GM18870 (cell line): Measurements from ENCODE around the gene PHKG1.
"Not testable (repeated sequence)": the region's sequence is repeated elsewhere in the genome, so short reads cannot be mapped to it uniquely, and the experiment has no call there.

Experiments
- ATAC-seq: cut with Tn5 transposase; IDR thresholded peaks from one replicate; pipeline ENCODE4 v1.9.1; 2021; ENCODE audit warnings: moderate library complexity; ENCODE audit not compliant: unreplicated experiment

The PHKG1 gene

DNA sequence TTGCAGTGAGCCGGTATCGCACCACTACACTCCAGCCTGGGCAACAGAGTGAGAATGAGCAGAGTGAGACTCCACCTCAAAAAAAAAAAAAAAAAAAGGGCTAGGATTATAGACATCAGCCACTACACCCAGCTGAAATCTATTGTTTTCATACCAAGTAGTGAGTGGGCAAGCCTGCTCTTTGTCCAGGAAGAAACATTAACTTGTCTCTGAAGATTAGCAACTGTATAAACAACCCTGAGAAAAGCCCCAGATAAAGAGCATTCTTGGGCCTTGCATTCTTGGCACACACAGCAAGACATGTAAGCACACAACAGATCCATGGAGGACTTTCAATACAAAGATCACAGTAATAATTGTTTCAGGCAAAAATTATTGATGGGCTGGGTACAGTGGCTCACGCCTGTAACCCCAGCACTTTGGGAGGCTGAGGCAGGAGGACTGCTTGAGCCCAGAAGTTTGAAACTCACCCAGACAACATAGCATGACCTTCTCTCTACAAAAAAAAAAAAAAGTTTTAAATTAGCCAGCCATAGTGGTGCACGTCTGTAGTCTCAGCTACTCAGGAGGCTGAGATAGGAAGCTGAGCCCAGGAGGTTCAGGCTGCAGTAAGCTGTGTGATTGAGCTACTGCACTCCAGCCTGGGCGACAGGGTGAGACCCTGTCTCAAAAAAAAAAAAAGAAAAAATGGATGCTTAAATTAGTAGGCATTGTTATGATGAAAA lies 45.9 kb downstream of the PHKG1 start:
- ATAC-seq = no peak

DNA sequence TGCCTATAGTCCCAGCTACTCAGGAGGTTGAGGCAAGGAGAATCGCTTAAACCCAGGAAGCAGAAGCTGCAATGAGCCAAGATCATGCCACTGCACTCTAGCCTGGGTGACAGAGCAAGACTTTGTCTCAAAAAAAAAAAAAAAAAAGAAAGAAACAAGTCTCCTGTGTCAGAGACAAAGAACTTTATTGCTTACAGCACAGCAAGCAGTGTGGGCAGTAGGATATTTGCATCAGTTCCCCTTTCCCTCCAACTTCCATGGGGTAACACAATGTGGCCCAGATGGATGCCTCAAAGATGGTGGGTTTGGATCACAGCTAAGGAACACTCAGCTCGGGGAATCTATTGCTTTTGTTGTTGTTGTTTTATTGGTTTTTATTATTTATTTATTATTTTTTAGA lies 47.0 kb downstream of the PHKG1 start:
- not testable (repeated sequence) for ATAC-seq

DNA sequence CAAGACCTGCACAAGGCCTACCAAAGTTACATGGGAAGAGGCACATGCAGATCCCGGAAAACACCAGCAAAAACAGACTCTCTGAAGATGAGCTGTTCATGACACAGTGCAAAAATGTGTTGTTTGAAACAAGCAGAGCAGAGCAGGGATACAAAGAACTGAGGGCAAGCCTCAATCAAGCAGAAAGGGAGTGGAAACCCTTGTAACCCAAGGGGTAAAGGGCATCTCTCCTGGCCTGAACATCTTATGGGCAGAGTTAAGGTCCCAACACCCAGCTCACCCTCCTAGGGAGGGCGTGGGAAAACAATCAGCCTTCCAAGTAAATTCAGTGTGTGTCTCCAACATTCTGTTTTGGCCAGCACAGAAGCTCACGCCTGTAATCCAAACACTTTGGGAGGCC lies 52.0 kb downstream of the PHKG1 start:
- ATAC-seq = no peak

DNA sequence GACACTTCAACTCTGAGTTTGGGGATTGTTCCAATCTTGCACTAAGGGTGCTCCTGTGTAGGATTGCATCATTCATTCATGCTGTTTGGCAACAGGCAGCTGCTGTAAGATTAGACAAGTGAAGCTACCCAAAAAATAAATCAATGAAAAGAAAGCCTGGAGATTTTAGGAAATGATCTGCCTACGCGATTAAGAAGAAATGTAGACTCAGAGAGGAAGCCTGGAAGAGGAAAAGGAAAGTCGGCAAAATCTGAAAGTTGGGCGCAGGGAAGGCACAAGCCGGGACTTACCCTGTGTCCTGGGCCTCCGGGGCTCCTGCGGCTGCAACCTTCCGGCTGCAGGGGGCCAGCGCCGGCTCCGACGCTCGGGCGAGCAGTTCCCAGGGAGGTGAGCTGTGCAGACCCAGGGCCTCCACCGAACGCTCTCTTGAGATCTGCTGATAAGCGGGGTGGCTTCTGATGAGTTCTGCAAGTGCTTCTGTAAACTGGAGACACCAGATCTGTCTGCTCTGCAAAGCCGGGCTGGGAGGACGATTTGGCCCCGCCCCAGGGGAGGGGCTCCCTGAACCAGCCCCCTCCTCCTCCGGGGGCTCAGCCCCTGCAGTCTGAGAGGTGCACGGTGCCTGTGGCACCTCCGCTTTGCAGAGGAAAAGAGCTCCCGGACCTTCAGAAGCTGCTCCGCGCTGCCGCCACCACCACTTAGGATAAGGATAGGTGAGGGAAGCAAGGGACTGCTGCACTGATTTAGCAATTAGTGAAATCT lies 58.9 kb downstream of the PHKG1 start:
- peak; percentile 91 for ATAC-seq

DNA sequence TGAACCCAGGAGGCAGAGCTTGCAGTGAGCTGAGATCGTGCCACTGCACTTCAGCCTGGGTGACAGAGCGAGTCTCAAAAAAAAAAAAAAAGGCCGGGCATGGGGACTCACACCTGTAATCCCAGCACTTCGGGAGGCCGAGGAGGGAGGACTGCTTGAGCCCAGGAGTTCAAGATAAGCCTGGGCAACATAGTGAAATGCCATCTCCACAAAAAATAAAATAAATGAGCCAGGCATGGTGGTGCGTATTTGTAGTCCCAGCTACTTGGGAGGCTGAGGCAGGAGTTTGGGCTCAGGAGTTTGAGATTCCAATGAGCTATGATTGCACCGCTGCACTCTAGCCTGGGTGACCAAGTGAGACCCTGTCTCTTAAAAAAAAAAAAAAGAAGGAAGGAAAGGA lies 60.2 kb downstream of the PHKG1 start:
- not testable (repeated sequence) for ATAC-seq

DNA sequence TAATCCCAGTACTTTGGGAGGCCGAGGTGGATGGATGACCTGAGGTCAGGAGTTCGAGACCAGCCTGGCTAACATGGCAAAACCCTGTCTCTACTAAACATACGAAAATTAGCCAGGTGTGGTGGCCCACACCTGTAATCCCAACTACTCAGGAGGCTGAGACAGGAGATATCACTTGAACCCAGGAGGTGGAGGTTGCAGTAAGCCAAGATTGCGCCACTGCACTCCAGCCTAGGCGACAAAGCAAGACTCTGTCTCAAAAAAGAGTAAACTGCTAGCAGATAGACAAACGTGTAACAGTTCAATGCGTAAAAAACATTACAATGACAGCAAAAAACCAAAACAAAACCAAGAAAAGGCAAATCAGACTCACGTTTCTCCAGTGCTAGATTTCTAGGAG lies 61.2 kb downstream of the PHKG1 start:
- ATAC-seq = not testable (repeated sequence)

DNA sequence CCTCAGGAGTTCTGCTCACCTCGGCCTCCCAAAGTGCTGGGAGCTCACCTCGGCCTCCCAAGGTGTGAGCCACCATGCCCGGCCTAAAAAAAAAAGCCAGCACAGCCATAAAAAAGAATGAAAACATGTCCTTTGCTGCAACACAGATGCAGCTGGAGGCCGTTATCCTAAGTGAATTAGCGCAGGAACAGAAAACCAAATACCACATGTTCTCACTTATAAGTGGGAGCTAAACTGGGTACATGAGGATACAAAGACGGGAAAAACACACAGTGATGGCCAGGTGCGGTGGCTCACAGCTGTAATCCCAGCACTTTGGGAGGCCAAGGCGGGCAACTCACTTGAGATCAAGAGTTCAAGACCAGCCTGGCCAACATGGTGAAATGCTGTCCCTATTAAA lies 62.4 kb downstream of the PHKG1 start:
- no peak for ATAC-seq
